Measurements from ENCODE around the gene MARCHF10.

Gene MARCHF10

GRCh38 chr17:62809656-62810055 is 1.5 kb upstream of the MARCHF10 start:
- peaks cover 11% of the 10 kb centered on the region; the same call in 1 of the 2 replicates for H3K4me1 ChIP-seq
- H3K4me3 ChIP-seq (ENCODE audit: low read depth, low read length), result no peak overlapping the region
- H3K36me3 ChIP-seq, result no peaks in the 10 kb centered on the region; the same call in 1 of the 2 replicates
- no peaks in the 10 kb centered on the region; the same call in 1 of the 2 replicates for H3K9me3 ChIP-seq
- no peak for DNase-seq
- no peak for TF ChIP-seq CTCF (IDR thresholded peaks at IDR 0.05; ENCODE audit: low read depth, low read length)
- H3K27me3 ChIP-seq, result no peaks in the 10 kb centered on the region

- DNase-seq, result peak; percentile 24
- H3K4me1 ChIP-seq, result peaks cover 13% of the 10 kb centered on the region; the same call in 1 of the 2 replicates
- peak overlapping the region; percentile 46 for H3K4me3 ChIP-seq (ENCODE audit: low read depth, low read length)
Observed at GRCh38 chr17:62808576-62808970, 459 bp upstream of the MARCHF10 start.

DNA sequence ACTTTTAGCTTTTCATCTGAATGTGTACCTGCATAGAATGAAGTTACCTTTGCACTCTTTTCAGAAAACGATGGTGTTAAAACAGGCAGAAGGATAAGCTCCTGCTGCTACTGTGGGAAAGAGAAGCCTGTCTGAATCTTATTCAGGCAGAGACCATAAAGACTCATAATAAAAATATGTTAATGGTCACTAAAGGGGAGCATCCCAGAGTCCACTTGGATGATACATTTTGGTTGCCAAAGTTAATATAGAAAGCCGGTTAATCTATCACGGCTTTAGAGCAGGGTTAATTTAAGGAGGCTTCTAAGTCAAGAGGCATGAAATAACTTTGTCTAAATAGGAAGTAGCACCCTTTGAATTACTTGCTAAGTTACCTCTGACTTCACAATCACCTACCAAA is 2.9 kb downstream of the MARCHF10 start:
- Histone ChIP-seq H3K4me1 (peaks cover 13% of the 10 kb centered on the region), H3K4me3 (ENCODE audit: low read depth, low read length) (no peak overlapping the region), H3K36me3 (no peaks in the 10 kb centered on the region), H3K9me3 (no peaks in the 10 kb centered on the region), H3K27me3 (no peaks in the 10 kb centered on the region)
- no peak for DNase-seq
- no peak for TF ChIP-seq CTCF (IDR thresholded peaks at IDR 0.05; ENCODE audit: low read depth, low read length)

More at GRCh38 chr17:62808576-62808970, 459 bp upstream of the MARCHF10 start:
- Histone ChIP-seq H3K36me3 (no peaks in the 10 kb centered on the region; the same call in 1 of the 2 replicates), H3K9me3 (no peaks in the 10 kb centered on the region), H3K27me3 (no peaks in the 10 kb centered on the region)
- TF ChIP-seq CTCF (IDR thresholded peaks at IDR 0.05; ENCODE audit: low read depth, low read length), result no peak

DNA sequence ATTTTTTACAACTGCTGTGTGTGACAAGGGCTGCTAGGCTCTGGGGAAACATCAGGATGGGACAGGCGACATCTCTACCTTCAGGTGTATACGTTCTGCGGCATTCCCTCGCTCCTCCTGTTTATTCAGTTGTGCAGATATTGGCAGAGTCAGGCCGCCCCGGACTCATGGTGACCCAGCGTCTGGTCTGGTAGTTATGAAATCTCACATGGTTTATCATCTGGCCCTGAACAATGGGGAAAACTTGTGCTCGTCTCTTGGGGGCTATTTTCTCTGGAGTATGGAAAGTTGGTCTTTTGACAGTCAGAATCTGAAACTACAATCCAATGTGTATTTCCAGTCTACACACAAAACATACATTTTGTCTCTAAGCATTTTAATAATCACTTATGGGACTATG is 3.3 kb downstream of the MARCHF10 start:
- Histone ChIP-seq H3K36me3 (no peaks in the 10 kb centered on the region), H3K4me1 (peaks cover 12% of the 10 kb centered on the region), H3K27me3 (no peaks in the 10 kb centered on the region), H3K4me3 (ENCODE audit: low read depth, low read length) (no peak overlapping the region), H3K9me3 (no peaks in the 10 kb centered on the region)
- DNase-seq, result peak; percentile 33
- TF ChIP-seq CTCF (IDR thresholded peaks at IDR 0.05; ENCODE audit: low read depth, low read length), result no peak

DNA sequence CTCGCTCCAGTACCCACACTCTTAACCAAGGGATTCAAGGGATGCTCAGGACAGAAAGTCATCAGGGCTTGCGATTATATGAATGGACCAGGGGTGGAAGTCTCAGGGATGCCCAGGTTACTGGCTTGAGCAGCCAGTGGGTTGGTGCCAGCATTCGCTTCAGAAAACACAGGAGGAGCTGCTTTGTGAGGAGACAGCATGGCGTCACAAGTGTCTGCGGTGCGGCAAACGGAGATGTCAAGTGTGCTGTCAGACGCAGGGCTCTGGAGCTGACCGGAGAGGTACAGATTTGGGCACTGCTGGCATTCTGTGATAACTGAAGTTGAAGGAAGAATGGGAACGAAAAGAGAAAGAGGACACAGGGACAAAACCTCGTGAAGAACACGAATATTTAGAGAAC is 4.1 kb downstream of the MARCHF10 start:
- TF ChIP-seq CTCF (IDR thresholded peaks at IDR 0.05; ENCODE audit: low read depth, low read length), result no peak
- Histone ChIP-seq H3K9me3 (no peaks in the 10 kb centered on the region), H3K36me3 (no peaks in the 10 kb centered on the region), H3K4me3 (ENCODE audit: low read depth, low read length) (no peak overlapping the region), H3K27me3 (no peaks in the 10 kb centered on the region), H3K4me1 (peaks cover 9% of the 10 kb centered on the region)
- DNase-seq, result no peak

DNA sequence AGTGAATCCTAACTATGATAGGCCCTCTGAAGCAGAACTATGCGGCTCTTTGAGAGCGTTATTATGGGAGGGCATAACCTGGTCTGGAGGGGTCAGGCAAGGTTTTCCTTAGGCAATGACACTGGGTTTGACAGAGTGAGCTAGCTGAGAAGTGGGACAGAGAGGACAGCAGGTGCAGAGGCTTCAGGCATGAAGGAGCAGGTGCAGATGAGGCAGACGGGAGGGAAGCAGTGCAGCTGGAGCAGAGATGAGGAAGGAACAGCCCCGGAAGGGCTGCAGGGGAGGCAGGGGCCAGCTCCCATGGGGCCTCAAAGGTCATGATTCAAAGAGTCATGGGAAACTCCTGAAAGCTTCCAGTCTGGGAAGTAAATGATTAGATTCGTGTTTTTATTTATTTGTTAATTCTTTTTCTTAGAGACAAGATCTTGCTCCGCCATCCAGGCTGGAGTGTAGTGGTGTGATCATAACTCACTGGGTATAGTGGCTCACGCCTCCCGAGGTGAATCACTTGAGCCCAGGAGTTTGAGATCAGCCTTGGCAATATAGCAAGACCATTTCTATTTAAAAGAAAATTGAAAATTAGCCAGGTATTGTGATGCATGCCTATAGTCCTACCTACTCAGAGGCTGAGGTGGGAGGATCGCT is 5.4 kb downstream of the MARCHF10 start:
- no peaks in the 10 kb centered on the region for H3K36me3 ChIP-seq
- DNase-seq, result peak; percentile 48

More for the DNA sequence above, 5.4 kb downstream of the MARCHF10 start:
- Histone ChIP-seq H3K4me3 (ENCODE audit: low read depth, low read length) (no peak overlapping the region), H3K9me3 (no peaks in the 10 kb centered on the region), H3K4me1 (peaks cover 9% of the 10 kb centered on the region), H3K27me3 (no peaks in the 10 kb centered on the region)
- no peak for TF ChIP-seq CTCF (IDR thresholded peaks at IDR 0.05; ENCODE audit: low read depth, low read length)
